WTC11 (cell line): ENCODE measurements around the gene PRDM1. TPM values are rescaled to one million over a fixed set of nuclear protein-coding genes. Genes with fewer than 3 reads are reported as not detected.
A peak's percentile ranks its signal among the peaks of the same experiment; 100 is the strongest.

Experiments
- ATAC-seq: fragments of 200-7000 bp; cut with Tn5 transposase; 2 replicates; pipeline ENCODE4 v1.10.0; 2021; ENCODE audit warnings: mild to moderate bottlenecking, moderate library complexity
- CTCF ChIA-PET: fragments of 300-600 bp; sonication (Branson Sonifier 250); formaldehyde crosslinking; loops from one replicate; lab custom pipeline; 2021; ENCODE audit warnings: antibody characterized with exemption; lab: Charles Lee
- POLR2A ChIA-PET: fragments of 350-600 bp; sonication (Branson Sonifier 250); formaldehyde crosslinking; loops from one replicate; lab custom pipeline; 2021; ENCODE audit warnings: antibody characterized with exemption; lab: Charles Lee
- DNase-seq: peaks from one replicate; pipeline ENCODE4 v3.0.0; 2021; ENCODE audit warnings: low spot score
- H3K27ac Mint-ChIP-seq: 2 replicates; pipeline ENCODE4 v1.8.0; 2021; ENCODE audit warnings: mixed read lengths
- H3K27me3 Mint-ChIP-seq: 2 replicates; pipeline ENCODE4 v1.8.0; 2021; ENCODE audit warnings: low read depth, mild to moderate bottlenecking, moderate library complexity, mixed read lengths
- H3K36me3 Mint-ChIP-seq: 2 replicates; pipeline ENCODE4 v1.8.0; 2021; ENCODE audit warnings: mixed read lengths
- H3K4me1 Mint-ChIP-seq: 2 replicates; pipeline ENCODE4 v1.8.0; 2022; ENCODE audit warnings: mixed read lengths
- H3K4me3 Mint-ChIP-seq: 2 replicates; pipeline ENCODE4 v1.8.0; 2021; ENCODE audit warnings: mild to moderate bottlenecking, moderate library complexity, mixed read lengths
- H3K9me3 Mint-ChIP-seq: 2 replicates; pipeline ENCODE4 v1.8.0; 2021; ENCODE audit warnings: mixed read lengths
- ARID4B ChIP-seq: sonication (generic); formaldehyde crosslinking; IDR thresholded peaks from 2 replicates; pipeline ENCODE4 v1.8.0; 2023; ENCODE audit warnings: missing genetic modification reagents, mild to moderate bottlenecking, borderline replicate concordance
- CTCF ChIP-seq: fragments of 200-600 bp; IDR thresholded peaks from 2 replicates; pipeline ENCODE4 v1.8.0; 2022; ENCODE audit warnings: antibody characterized with exemption
- ELF4 ChIP-seq: sonication (generic); formaldehyde crosslinking; IDR thresholded peaks from 2 replicates; pipeline ENCODE4 v1.8.1; 2022; ENCODE audit warnings: low read depth, mild to moderate bottlenecking, moderate library complexity, missing genetic modification reagents
- FOXJ3 ChIP-seq: sonication (generic); formaldehyde crosslinking; IDR thresholded peaks from 2 replicates; pipeline ENCODE4 v1.9.0; 2021; ENCODE audit warnings: missing genetic modification reagents, mild to moderate bottlenecking, borderline replicate concordance
- GABPB1 ChIP-seq: sonication (generic); formaldehyde crosslinking; IDR thresholded peaks from 2 replicates; pipeline ENCODE4 v1.8.1; 2023; ENCODE audit warnings: mild to moderate bottlenecking, missing genetic modification reagents
- MXD4 ChIP-seq: fragments of 250-450 bp; sonication (Bioruptor Pico); IDR thresholded peaks from 2 replicates; pipeline ENCODE4 v1.8.0; 2021; ENCODE audit warnings: mild to moderate bottlenecking, moderate library complexity, borderline replicate concordance
- NFYB ChIP-seq: sonication (generic); formaldehyde crosslinking; conservative IDR thresholded peaks from 2 replicates; pipeline ENCODE4 v1.8.0; 2022; ENCODE audit warnings: low read depth, missing genetic modification reagents
- NR1H2 ChIP-seq: sonication (generic); formaldehyde crosslinking; IDR thresholded peaks from 2 replicates; pipeline ENCODE4 v1.9.0; 2021; ENCODE audit warnings: mild to moderate bottlenecking, moderate library complexity, missing genetic modification reagents
- NR3C1 ChIP-seq: sonication (generic); formaldehyde crosslinking; conservative IDR thresholded peaks from 2 replicates; pipeline ENCODE4 v1.8.1; 2023; ENCODE audit warnings: low read depth, mild to moderate bottlenecking, missing genetic modification reagents
- RELA ChIP-seq: sonication (generic); formaldehyde crosslinking; IDR thresholded peaks from 2 replicates; pipeline ENCODE4 v1.8.1; 2022; ENCODE audit warnings: missing genetic modification reagents, mild to moderate bottlenecking, borderline replicate concordance
- SMAD3 ChIP-seq: sonication (generic); formaldehyde crosslinking; IDR thresholded peaks from 2 replicates; pipeline ENCODE4 v1.8.0; 2022; ENCODE audit warnings: missing genetic modification reagents, mild to moderate bottlenecking, borderline replicate concordance
- STAT6 ChIP-seq: sonication (generic); formaldehyde crosslinking; conservative IDR thresholded peaks from 2 replicates; pipeline ENCODE4 v1.8.1; 2023; ENCODE audit warnings: mild to moderate bottlenecking, low read depth, missing genetic modification reagents, moderate library complexity
- total RNA-seq: library from RNA; stranded (reverse); gene quantifications from 3 replicates; pipeline ENCODE4 v1.2.3, GENCODE V29; 2021
- TF ChIP-seq, protein P1 (sequence below): sonication (generic); formaldehyde crosslinking; IDR thresholded peaks from 2 replicates; pipeline ENCODE4 v1.8.0; 2022; ENCODE audit warnings: mild to moderate bottlenecking, missing genetic modification reagents
- TF ChIP-seq, protein P2 (sequence below): fragments of 250-450 bp; sonication (Bioruptor Pico); IDR thresholded peaks from 2 replicates; pipeline ENCODE4 v1.9.0; 2021; ENCODE audit warnings: mild to moderate bottlenecking
- TF ChIP-seq, protein P3 (sequence below): fragments of 250-450 bp; sonication (Bioruptor Pico); IDR thresholded peaks from 2 replicates; pipeline ENCODE4 v2.1.2; 2022; ENCODE audit warnings: mild to moderate bottlenecking, moderate library complexity
- TF ChIP-seq, protein P4 (sequence below): sonication (generic); formaldehyde crosslinking; IDR thresholded peaks from 2 replicates; pipeline ENCODE4 v1.8.0; 2022; ENCODE audit warnings: mild to moderate bottlenecking, missing genetic modification reagents

PRDM1 gene
- total RNA-seq, 1 experiment from 2014 or later = 1.8 TPM

DNA sequence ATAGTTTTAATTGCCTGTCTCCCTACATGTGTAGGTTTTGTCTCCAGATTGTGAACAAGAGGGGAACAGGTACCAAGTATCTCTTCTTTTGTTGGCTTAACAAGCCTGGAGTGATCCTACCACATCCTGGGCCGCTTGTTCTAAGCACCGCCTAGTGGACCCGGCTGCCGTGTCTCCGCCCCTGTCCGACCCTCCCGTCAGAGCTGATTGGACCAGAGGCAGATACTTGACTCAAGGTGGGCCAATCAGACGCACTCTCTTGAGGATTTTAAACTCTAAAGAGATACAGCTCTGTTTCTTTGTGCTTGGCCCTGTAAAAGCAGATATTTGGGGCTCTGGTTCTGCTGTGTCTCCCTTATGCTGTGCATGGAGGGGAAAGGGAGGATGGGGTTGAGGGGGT, 68.2 kb downstream of the PRDM1 start:
- peak; percentile 77 for TF ChIP-seq NFYB (CRISPR knock-in tag)
- no peak for TF ChIP-seq SMAD3 (CRISPR knock-in tag)
- TF ChIP-seq, protein P1, sequence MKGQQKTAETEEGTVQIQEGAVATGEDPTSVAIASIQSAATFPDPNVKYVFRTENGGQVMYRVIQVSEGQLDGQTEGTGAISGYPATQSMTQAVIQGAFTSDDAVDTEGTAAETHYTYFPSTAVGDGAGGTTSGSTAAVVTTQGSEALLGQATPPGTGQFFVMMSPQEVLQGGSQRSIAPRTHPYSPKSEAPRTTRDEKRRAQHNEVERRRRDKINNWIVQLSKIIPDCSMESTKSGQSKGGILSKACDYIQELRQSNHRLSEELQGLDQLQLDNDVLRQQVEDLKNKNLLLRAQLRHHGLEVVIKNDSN (CRISPR knock-in tag) = no peak
- TF ChIP-seq, all 79 proteins: peak for 1
- DNase-seq (peak; percentile 39), ATAC-seq (peak; percentile 90)
- ChIA-PET CTCF (interaction anchor here (0.7 to 1.6 kb wide), 9 partner anchors 8 to 319 kb away, joined by 3 to 6 read pairs (median 4); partner anchors contain the start of gene CRYBG1), POLR2A (no interaction called here)
- peaks cover 30% of the 10 kb centered on the region for H3K4me1 Mint-ChIP-seq
- no peaks in the 10 kb centered on the region for H3K27me3 Mint-ChIP-seq
- no peaks in the 10 kb centered on the region for H3K36me3 Mint-ChIP-seq
- no peak overlapping the region for H3K4me3 Mint-ChIP-seq
- no peak overlapping the region for H3K27ac Mint-ChIP-seq
- H3K9me3 Mint-ChIP-seq = no peaks in the 10 kb centered on the region; the same call in 1 of the 2 replicates

GRCh38 chr6:106155219-106155830, 69.2 kb downstream of the PRDM1 start:
- Mint-ChIP-seq H3K36me3 (no peaks in the 10 kb centered on the region), H3K4me3 (no peak overlapping the region), H3K27ac (no peak overlapping the region; the same call in 1 of the 2 replicates), H3K4me1 (peaks cover 30% of the 10 kb centered on the region), H3K9me3 (no peaks in the 10 kb centered on the region; the same call in 1 of the 2 replicates), H3K27me3 (no peaks in the 10 kb centered on the region)
- DNase-seq (no peak), ATAC-seq (peak; percentile 40)
- ChIA-PET POLR2A (no interaction called here), CTCF (interaction anchor here (0.9 to 2.2 kb wide), 10 partner anchors 8 to 205 kb away, joined by 3 to 7 read pairs (median 4); partner anchors contain the start of gene CRYBG1)
- TF ChIP-seq, protein P2, sequence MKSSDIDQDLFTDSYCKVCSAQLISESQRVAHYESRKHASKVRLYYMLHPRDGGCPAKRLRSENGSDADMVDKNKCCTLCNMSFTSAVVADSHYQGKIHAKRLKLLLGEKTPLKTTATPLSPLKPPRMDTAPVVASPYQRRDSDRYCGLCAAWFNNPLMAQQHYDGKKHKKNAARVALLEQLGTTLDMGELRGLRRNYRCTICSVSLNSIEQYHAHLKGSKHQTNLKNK = no peak
- TF ChIP-seq MXD4 (CRISPR knock-in tag) (no peak), RELA (no peak), GABPB1 (no peak)

DNA sequence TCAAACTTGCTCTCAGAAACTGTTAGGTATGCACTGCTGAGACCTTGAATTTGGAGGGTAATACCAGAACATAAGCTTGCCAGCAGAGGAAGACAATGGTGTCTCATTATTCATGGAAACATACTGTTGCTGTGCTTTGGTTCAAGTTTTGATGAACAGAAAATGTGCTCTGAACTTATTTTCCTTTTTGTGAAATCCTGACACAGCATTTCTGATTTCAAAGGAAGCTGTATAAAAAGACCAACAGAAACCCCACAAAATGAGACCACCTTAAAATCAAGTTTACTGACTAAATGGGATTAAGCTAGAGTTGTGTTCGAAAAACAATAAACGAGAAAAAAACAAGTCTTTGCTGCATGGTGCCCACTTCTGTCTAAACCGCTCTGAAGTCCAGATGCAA, 70.3 kb downstream of the PRDM1 start:
- peaks cover 30% of the 10 kb centered on the region for H3K4me1 Mint-ChIP-seq
- no peak for ATAC-seq
- DNase-seq = no peak
- H3K4me3 Mint-ChIP-seq = no peak overlapping the region
- H3K27me3 Mint-ChIP-seq = no peaks in the 10 kb centered on the region
- TF ChIP-seq ELF4 (CRISPR knock-in tag) = no peak
- TF ChIP-seq CTCF = no peak
- no peak for TF ChIP-seq NR3C1 (CRISPR knock-in tag)
- TF ChIP-seq, protein P3, sequence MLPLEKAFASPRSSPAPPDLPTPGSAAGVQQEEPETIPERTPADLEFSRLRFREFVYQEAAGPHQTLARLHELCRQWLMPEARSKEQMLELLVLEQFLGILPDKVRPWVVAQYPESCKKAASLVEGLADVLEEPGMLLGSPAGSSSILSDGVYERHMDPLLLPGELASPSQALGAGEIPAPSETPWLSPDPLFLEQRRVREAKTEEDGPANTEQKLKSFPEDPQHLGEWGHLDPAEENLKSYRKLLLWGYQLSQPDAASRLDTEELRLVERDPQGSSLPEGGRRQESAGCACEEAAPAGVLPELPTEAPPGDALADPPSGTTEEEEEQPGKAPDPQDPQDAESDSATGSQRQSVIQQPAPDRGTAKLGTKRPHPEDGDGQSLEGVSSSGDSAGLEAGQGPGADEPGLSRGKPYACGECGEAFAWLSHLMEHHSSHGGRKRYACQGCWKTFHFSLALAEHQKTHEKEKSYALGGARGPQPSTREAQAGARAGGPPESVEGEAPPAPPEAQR = no peak
- TF ChIP-seq, protein P4, sequence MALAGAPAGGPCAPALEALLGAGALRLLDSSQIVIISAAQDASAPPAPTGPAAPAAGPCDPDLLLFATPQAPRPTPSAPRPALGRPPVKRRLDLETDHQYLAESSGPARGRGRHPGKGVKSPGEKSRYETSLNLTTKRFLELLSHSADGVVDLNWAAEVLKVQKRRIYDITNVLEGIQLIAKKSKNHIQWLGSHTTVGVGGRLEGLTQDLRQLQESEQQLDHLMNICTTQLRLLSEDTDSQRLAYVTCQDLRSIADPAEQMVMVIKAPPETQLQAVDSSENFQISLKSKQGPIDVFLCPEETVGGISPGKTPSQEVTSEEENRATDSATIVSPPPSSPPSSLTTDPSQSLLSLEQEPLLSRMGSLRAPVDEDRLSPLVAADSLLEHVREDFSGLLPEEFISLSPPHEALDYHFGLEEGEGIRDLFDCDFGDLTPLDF (CRISPR knock-in tag) = no peak
- no peak for TF ChIP-seq FOXJ3 (CRISPR knock-in tag)
- TF ChIP-seq STAT6 = no peak
- no peak for TF ChIP-seq NR1H2
- no peak for TF ChIP-seq ARID4B (CRISPR knock-in tag)
- no peaks in the 10 kb centered on the region; the same call in 1 of the 2 replicates for H3K9me3 Mint-ChIP-seq
- CTCF ChIA-PET = interaction anchor here (2.2 kb wide), 1 partner anchor 16 kb away, joined by 7 read pairs; no protein-coding TSS in a partner anchor
- no peaks in the 10 kb centered on the region for H3K36me3 Mint-ChIP-seq
- H3K27ac Mint-ChIP-seq = no peak overlapping the region
- POLR2A ChIA-PET = interaction anchor here (0.6 kb wide), 1 partner anchor 450 kb away, joined by 3 read pairs; no protein-coding TSS in a partner anchor
